Measurements from ENCODE around the gene TREH.

TREH gene

GRCh38 chr11:118659953-118660680 is 19.3 kb downstream of the TREH start:
- TF ChIP-seq, protein P1, sequence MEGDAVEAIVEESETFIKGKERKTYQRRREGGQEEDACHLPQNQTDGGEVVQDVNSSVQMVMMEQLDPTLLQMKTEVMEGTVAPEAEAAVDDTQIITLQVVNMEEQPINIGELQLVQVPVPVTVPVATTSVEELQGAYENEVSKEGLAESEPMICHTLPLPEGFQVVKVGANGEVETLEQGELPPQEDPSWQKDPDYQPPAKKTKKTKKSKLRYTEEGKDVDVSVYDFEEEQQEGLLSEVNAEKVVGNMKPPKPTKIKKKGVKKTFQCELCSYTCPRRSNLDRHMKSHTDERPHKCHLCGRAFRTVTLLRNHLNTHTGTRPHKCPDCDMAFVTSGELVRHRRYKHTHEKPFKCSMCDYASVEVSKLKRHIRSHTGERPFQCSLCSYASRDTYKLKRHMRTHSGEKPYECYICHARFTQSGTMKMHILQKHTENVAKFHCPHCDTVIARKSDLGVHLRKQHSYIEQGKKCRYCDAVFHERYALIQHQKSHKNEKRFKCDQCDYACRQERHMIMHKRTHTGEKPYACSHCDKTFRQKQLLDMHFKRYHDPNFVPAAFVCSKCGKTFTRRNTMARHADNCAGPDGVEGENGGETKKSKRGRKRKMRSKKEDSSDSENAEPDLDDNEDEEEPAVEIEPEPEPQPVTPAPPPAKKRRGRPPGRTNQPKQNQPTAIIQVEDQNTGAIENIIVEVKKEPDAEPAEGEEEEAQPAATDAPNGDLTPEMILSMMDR (conservative IDR thresholded peaks at IDR 0.05; ENCODE audit: low read depth) = no peak
- no peak for DNase-seq (ENCODE audit: low spot score)
- ChIA-PET CTCF (interaction anchor here (0.7 to 1.9 kb wide), 5 partner anchors 12 to 745 kb away, joined by 3 to 5 read pairs (median 3); no protein-coding TSS in a partner anchor), POLR2A (ENCODE audit: low non-redundant PET) (no interaction called here)
- H3K27ac ChIP-seq = peak overlapping the region; percentile 82

DNA sequence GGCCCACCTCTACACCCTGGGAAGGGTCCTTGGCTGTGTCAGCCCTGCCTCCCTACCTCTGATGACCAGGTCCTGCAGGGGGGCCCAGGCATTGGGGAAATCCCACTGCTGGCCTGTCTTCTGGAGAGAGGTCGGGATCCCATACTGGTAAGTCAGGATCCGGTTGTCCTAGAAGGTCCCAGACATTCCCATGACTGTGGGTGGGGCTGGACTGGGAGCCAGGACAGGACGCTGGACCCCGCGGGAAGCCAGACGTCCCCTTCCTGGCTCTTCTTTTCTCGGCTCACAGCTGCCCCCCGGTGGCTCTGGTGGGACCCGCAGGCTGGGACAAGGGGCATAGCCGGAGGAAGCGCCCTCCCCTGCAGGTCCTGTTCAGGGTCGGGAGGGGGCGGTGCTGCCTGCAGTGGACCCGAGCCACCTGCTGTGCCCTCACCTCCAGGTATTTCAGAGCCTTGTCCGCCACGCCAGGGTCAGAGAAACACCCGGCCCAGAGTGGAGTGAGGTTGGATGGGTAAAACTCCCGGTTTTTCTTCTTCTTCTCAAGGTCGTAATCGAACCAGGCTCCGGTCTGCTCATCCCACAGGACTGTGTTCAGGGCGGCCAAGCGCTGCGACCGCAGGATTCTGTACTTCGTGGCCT is 20.0 kb downstream of the TREH start:
- ChIA-PET CTCF (interaction anchor here (0.6 to 1.9 kb wide), 12 partner anchors 11 to 745 kb away, joined by 3 to 8 read pairs (median 3); no protein-coding TSS in a partner anchor), POLR2A (ENCODE audit: low non-redundant PET) (no interaction called here)
- H3K27ac ChIP-seq = peak overlapping the region; percentile 82
- DNase-seq (ENCODE audit: low spot score) = peak; percentile 87
- TF ChIP-seq, protein P1 (conservative IDR thresholded peaks at IDR 0.05; ENCODE audit: low read depth) = peak; percentile 97

GRCh38 chr11:118658429-118659313 is 20.8 kb downstream of the TREH start:
- TF ChIP-seq, protein P1 (conservative IDR thresholded peaks at IDR 0.05; ENCODE audit: low read depth) = no peak
- CTCF ChIA-PET = interaction anchor here (0.6 to 1.9 kb wide), 15 partner anchors 13 to 744 kb away, joined by 3 to 8 read pairs (median 3); no protein-coding TSS in a partner anchor
- POLR2A ChIA-PET (ENCODE audit: low non-redundant PET) = no interaction called here
- peak overlapping the region; percentile 82 for H3K27ac ChIP-seq
- peak; percentile 38 for DNase-seq (ENCODE audit: low spot score)

- CTCF ChIA-PET = interaction anchor here (0.6 to 1.6 kb wide), 7 partner anchors 17 to 203 kb away, joined by 3 to 8 read pairs (median 4); no protein-coding TSS in a partner anchor
- no peak for DNase-seq (ENCODE audit: low spot score)
- POLR2A ChIA-PET (ENCODE audit: low non-redundant PET) = interaction anchor here (0.6 kb wide), 1 partner anchor 10 kb away, joined by 3 read pairs; no protein-coding TSS in a partner anchor
- H3K27ac ChIP-seq = peak overlapping the region; percentile 82
- TF ChIP-seq, protein P1 (conservative IDR thresholded peaks at IDR 0.05; ENCODE audit: low read depth) = no peak
Measured at GRCh38 chr11:118657709-118658428, 21.6 kb downstream of the TREH start.

DNA sequence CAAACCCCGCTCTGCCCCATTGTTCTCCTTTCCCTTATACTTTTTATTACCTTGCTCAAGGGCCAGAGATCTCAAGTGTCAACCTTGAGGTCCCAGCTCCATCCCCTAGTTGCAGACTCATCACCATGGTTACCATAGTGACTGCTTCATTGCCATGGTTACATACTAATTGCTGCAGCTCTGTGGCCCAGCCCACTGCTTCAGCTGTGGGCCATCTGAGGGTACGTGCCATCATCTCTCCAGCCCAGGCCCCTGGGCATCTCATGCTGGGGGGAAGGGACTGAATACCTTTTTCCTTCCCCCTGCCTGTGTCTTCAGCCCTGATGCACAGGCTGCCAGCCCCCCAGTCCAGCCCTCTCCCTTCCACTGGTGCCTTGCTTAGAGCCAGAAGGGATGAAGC is 22.2 kb downstream of the TREH start:
- ChIA-PET CTCF (interaction anchor here (0.5 to 1.4 kb wide), 5 partner anchors 9 to 33 kb away, joined by 3 to 5 read pairs (median 4); no protein-coding TSS in a partner anchor), POLR2A (ENCODE audit: low non-redundant PET) (interaction anchor here (0.6 kb wide), 1 partner anchor 11 kb away, joined by 3 read pairs; no protein-coding TSS in a partner anchor)
- peak overlapping the region; percentile 82 for H3K27ac ChIP-seq
- TF ChIP-seq, protein P1 (conservative IDR thresholded peaks at IDR 0.05; ENCODE audit: low read depth) = no peak
- no peak for DNase-seq (ENCODE audit: low spot score)

All from RWPE1 (cell line).